GF-D8 (cell line): ENCODE results near the gene IGDCC3.

Experiments used
- DNase-seq: peaks from one replicate; lab custom pipeline; 2025; lab: John Stamatoyannopoulos, UW

The IGDCC3 gene

GRCh38 chr15:65339920-65340319 lies 37.9 kb downstream of the IGDCC3 start:
- DNase-seq: no peak

- no peak for DNase-seq
Observed at GRCh38 chr15:65339416-65339815, 38.4 kb downstream of the IGDCC3 start.

DNA sequence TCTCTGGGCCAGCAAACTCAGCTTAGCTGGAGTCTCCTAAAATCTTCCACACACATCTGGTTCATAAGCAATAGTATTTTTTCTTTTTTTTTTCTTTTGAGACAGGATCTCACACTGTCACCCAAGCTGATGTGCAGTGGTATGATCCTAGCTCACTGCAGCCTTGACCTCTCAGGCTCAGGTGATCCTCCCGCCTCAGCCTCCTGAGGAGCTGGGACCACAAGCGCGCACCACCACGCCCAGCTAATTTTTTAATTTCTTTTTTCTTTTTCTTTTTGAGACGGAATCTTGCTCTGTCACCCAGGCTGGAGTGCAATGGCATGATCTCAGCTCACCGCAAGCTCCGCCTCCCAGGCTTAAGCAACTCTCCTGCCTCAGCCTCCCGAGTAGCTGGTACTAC lies 39.0 kb downstream of the IGDCC3 start:
- no peak for DNase-seq

- no peak for DNase-seq
Observed at GRCh38 chr15:65338366-65338765, 39.4 kb downstream of the IGDCC3 start.

- no peak for DNase-seq
Observed at GRCh38 chr15:65337436-65338070, 40.2 kb downstream of the IGDCC3 start.

DNA sequence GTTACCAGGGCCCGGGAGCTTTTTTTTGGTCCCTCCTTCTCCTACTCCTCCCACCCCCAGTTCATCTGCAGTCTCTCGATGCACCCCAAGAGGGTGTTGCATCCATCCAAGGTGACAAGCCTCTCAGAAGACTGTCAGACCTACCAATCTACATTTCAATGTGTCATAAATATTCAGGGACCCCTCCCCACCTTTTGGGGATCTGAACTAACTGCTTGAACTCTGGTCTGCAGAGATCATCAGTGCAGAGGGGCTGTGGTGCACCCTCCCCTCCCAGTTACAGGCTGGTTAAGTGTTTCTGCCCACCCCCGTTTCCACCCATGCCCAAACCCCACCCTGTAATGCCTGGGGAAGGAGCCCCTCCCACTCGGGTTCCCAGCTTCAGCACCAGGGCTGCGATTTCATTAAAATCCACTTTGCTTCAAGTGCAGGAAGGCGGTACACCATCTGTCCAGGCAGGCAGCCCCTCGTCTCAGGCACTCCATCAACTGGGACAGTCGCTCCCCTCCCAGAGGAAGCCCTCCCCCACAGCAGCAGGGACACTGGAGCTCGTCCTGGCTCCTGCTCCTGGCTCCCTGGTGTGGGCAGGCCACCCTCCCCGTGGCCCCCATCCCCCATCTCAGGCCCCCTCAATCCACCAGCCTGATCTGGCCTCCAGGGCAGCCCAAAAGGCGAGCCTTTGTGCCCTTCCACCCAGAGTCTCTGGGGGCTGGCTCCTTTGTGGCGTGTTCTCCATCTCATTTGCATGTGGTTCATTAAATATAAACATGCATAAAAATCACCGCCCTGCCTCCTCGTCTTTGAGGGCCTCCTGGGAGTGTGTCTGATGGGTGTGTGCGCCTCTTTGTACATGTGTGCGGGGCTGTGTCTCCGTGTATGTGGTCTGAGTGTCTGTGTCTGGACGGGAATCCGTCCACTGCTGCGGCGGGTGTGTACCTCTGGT lies 41.0 kb downstream of the IGDCC3 start:
- no peak for DNase-seq

- no peak for DNase-seq
Observed at GRCh38 chr15:65335278-65336055, 42.3 kb downstream of the IGDCC3 start.

DNA sequence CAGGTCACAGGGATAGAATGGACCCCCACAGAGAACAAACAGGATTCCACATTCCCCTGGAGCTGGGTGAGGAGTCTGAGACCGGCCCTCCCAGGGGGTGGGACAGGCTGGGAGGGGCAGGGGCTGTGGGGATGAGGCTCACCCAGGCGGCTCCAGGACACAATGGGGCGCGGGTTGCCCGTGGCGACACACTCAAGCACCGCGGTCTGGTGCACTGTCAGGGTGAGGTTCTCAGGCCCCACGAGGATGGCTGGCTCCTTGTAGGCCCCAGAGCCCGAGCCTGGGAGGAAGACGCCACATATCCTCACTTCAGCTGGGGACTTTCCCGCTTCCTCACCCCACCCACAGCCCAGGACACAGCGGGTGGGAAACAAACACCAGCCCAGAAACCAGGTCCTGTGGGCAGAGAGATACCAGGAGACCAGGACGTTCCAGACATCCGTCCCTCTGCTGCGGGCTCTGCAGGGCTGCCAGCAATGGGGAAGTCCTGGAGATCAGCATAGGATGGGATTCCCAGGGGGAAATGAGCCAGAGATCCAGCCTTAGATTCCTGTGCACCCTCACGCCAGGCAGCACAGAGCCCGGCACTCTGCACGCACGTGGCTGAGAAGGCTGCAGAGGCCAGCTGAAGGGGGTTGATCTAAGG lies 43.1 kb downstream of the IGDCC3 start:
- no peak for DNase-seq

GRCh38 chr15:65333856-65334255 lies 43.9 kb downstream of the IGDCC3 start:
- no peak for DNase-seq

DNA sequence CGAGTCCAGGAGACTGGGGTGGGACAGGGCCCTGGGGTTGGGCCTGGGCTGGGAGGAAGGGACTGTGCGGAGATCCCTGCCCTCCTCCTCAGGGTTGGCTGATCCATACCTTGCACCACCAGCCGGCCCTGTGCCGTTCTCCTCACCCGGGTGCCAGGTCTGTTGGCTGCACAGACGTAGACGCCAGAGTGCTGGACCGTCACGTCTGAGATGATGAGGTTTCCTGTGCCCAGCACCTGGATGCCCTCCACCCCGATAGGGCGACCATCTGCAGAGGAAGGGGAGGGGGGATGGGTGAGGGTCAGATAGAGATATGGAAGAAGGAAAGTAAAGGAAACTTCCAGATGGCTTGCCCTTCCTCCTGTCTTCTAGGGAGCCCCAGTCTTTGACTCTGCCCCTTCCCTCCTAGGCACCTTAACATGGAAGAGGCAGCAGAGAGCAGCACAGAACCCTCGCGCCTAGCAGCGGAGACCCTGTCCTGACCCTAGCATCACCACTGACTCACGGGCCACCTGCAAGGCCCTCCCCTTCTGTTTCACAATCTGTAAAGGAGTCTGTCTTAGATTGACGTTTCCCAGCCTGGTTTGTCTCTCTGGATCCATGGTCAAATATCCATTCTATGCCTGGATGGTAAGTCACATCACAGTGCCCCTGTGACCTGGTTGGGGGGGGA lies 44.5 kb downstream of the IGDCC3 start:
- no peak for DNase-seq

DNA sequence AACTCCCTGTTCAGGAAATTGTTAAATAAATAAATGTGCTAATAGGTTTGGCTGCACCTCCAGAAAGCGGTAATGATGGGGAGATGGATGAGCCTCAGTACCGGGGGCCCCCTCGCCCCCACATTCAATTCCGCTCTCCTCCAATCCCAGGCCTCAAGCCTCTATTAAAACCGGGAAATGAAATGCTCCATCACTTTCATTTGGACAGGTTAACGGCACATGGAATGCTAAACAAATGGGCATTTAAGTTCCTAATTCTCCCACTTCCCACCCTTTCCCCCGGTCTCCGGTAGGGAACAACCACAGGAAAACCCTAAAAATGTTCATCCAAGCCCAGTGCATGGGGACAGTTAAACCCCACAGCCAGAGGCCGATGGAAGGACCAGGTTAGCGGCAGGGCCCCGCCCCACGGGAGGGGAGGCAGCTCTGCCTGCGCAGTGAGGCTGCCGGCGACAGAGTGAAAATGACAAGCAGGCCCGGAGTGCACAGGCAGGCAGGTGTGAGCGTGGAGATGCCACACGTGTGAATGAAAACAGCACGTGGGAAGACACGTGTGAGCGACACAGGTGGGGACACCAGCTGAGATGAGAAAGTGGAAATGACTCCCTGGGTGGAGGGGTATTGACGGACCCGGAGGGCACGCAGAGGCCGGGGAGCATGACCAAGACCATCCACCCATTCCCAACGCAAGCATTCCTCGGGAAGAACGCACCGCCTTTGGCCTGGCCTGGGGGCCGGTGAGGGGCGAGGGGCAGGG lies 45.2 kb downstream of the IGDCC3 start:
- DNase-seq: no peak

- DNase-seq: no peak
Observed at GRCh38 chr15:65331811-65332210, 46.0 kb downstream of the IGDCC3 start.

DNA sequence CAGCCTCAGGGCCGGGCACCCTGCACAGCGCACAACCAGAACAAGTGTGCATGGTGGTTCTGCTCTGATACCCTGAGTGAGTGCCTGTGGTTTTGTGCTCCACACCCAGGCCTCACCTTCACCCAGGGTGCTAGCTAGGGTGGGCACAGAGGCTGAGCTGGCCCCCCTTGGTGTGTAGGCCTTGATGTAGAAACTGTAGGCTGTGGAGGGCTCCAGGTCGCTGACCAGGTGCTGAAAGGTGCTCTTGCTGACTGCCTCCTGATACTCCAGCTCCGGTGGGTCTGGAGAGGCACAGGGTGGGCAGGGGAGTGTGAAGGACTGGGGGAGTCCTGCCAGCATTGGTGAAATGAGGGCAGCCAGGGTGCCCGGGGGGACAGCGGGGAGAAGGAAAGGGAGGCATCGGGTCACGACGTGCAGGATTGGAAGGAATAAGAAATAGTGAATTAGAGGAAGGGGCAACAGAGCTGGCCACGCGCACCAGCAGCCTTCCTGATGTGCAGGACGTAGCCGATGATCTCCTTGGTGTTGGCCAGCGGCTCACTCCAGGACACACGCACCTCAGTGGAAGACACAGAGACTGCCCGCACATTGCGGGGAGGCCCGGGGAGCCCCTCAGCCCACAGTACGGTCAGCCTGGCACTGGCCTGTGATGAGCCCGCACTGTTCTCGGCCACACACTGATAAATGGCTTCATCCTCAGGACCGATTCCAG lies 46.7 kb downstream of the IGDCC3 start:
- DNase-seq: no peak

- no peak for DNase-seq
Observed at GRCh38 chr15:65329984-65330735, 47.6 kb downstream of the IGDCC3 start.

DNA sequence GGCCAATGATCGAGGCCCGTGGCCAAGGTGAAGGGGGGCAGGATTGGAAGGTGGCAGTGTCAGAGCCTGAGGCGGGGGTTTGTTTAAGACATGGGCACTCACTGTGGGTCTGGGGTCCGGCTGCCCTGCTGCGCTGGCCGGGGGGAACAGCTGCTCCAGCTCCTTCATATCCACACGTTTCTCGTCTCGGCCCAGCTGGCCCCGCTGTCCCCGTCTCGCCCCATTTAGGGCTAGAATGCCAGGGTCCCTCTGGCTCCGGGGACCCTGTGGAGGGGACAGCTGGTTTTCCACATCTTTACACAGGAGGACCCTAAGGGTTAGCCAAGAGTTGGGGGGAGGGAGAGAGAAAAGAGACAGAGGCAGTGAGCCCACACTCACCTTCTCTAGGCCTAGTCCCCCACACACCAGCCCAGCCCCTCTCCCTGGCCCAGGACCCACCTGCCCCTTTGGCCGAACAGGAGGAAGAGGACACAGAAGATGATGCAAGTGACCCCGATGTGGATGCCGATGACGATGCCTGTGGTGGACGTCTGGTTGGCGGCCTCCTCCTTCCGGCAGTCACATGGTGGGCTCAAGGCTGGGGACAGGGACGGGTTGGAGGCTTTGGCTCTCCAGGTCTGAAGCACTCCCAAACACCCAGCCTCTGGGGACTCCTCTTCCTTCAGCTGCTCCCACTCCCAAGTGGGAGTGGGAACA lies 48.4 kb downstream of the IGDCC3 start:
- no peak for DNase-seq

DNA sequence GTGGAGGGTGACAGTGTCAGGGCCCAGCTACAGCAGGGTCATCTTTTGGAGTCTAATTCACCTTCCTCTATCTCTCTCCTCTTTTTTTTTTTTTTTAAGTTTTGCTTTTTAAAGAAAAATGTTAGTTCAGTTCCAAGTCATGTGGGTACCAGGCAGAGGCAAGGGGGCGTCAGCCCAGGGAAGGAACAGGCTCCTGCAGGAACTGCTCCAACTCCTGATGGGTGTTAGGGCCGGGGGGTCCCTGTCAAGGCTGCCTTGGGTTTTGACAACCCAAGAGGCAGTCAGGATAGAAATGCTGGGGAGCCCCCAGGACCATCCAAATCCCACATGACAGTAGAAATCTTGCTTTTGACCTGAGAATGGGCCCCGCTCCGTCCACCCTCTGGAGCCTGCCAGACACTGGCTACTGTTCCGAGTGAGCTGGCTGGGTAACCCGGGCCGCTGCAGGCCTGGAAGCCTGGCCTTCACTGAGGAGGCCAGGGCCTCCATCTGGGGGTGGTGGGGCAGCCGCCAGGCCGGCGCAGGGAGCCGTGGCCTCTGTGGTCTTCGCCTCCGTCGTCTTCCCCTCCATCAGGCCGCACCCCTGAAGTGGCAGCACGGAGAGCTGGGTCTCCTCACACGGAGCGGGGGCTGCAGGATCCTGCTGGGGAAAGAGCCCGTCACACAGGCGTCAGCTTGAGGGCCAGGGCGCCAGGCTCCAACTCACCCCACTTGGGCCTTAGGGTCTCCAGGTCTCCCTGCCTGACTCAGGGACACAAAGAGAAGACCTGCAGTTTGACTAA lies 49.1 kb downstream of the IGDCC3 start:
- DNase-seq: no peak

DNA sequence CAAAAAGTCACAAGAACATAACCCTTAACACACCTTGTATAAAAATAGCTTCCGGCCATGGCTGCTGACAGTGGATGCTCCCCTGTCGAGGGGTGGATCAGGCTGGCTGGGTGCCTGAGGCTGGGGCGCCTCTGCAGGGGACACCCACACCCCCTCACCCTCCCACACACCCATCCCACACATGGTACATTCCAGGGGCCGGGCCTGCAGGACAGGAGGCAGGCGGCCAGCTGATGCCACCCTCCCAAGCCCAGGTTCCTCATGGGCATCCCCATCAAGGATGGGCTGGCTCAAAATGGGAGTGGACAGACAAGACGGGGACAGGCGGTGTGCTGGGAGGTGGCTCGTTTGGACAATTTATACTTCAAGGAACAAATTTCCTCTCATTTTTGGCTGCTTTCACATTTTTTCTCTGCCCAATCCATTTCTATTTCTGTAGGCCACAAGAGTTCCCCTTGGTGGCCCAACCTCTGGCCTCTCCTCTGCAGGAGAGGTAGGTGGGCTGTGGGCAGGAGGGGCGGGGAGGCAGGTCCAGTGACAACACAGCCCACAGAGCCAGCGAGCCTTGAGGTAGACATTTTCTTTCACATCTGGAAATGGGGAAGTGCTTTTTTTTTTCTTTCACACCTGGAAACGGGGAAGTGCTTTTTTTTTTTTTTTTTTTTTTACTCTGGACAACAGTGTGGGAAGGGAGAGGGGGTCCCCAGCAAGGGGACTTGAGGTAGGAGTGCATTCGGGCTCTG lies 50.0 kb downstream of the IGDCC3 start:
- DNase-seq: no peak
